ENCODE data around the gene GFAP. TPM values are rescaled to one million over a fixed set of nuclear protein-coding genes. Genes with fewer than 3 reads are reported as not detected.

GFAP gene
- total RNA-seq, 1 donor from 2014 or later: not detected

DNA sequence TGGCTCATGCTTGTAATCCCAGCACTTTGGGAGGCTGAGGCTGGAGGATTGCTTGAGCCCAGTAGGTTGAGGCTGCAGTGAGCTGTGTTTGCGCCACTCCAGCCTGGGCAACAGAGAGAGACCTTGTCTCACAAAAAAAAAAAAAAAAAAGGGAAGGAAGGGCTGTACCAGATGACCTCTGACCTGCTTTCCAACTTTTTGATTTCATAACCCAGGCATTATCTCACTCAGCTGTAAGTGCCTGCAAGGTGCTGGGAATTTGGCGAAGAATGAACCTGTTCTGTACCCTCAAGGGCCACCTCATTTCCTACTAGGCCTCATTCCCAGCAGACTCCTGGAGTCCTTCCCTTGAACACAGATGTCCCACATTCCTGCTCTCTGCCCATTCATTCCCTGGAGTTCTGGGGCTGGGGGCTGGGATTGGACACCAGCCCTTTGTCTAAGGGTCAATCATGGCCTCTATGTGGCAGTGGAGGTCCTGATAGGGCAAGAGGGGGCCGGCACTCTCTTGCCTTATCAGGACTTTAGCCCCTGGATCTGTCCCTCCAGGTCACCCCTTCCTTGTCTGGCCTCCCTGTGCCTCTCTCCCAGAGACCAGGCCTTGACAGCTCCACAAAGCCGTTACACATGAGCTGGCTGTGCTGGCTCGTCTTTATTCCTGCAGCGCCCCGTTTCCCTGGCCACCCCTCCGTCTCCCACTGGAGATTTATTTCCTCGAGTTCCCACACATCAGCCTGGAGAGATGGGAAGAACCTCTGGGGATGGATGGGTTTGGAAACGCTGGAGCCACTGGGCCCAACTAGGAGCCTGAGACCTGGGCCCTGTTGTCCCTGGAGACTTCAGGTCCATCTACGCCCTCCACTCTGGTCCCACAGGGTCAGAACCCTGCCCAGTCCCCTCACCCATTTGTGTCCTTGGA is 821 bp upstream of the GFAP start:
- intact Hi-C loops (cut with micrococcal nuclease): no loop called here

DNA sequence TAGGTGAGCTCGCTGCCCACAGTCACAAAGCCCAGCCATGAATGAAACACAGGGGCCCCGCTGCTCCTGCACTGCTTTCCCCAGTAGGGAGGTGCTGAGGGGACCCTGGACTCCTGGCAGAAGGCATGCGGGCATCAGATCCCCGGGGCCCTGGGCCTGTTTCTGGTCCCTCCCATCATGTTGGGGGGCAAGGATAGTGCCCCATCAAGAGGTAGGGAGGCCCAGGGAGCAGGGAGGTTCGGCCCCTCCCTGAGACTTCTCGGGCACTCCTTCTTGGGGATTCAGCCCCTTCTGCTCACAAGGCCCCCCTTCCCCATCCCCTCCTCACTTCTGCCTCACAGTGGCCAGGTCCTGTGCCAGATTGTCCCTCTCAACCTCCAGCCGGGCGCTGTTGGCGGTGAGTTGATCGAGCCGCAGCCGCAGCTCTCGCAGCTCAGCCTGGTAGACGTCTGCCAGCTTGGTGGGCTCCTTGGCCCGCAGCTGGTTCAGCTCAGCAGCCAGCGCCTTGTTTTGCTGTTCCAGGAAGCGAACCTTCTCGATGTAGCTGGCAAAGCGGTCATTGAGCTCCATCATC is 515 bp downstream of the GFAP start:
- intact Hi-C loops (cut with micrococcal nuclease): no loop called here

DNA sequence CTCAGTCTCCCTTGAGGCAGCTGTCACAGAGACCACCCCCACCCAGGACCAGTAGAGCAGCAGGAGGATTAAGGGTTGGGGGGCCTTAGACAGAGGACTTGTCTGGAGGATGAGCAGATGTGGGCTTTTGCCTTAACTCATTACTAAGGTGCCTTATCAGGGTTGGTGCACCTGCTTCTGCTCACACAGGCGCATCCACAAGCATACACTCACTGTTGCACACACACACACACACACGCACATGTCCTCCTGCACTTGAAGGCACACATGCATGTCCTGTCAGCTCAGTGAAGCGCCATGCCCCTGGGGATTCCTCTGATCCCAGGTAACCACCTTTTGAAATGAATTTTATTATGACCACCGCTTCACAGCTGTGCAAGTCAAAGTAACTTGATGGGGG is 1.2 kb downstream of the GFAP start:
- intact Hi-C loops (cut with micrococcal nuclease): no loop called here

DNA sequence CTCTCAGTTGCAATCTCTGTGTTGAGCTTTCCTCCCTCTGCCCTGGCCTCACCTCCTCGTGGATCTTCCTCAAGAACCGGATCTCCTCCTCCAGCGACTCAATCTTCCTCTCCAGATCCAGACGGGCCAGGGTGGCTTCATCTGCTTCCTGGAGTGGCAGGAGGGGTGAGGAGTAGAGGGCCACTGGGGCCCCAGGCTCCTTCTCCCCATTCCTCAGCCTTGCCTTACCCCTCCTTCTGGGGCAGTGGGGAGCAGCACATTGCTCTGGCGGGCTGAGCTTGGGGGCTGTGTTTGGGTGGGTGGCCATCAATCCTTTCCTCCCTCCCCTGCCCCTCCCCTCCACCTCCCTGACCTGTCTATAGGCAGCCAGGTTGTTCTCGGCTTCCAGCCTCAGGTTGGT is 1.6 kb downstream of the GFAP start:
- intact Hi-C loops (cut with micrococcal nuclease): no loop called here

DNA sequence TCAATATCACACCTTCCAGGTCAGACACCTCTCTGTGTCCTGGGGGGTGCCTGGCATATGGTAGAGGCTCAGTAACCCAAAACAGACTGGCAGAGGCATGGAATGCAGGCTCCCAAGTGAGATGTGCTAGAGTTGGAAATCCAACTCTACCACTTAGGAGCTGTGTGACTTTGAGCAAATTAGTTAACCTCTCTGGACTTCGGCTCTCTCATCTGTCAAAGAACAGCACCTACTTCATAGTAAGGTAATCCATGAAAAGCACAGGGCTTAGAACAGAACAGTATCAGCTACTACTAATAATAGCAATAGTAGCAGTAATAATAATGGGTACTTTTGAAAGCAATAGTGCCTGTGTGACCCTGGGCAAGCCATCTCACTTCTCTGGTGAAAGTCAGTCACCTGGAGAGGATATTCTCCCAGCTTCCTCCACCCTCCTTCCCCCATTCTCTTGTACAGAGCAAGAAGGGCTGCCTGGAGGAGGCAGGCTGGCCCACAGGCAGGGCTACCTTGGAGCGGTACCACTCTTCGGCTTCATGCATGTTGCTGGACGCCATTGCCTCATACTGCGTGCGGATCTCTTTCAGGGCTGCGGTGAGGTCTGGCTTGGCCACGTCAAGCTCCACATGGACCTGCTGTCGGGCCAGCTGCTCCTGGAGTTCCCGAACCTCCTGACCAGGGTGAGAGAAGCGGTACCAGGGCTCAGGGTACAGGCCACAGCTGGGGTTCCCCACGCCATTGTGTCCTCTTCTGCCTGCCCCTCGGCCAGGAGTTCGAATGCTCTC is 2.3 kb downstream of the GFAP start:
- intact Hi-C loops (cut with micrococcal nuclease): no loop called here

DNA sequence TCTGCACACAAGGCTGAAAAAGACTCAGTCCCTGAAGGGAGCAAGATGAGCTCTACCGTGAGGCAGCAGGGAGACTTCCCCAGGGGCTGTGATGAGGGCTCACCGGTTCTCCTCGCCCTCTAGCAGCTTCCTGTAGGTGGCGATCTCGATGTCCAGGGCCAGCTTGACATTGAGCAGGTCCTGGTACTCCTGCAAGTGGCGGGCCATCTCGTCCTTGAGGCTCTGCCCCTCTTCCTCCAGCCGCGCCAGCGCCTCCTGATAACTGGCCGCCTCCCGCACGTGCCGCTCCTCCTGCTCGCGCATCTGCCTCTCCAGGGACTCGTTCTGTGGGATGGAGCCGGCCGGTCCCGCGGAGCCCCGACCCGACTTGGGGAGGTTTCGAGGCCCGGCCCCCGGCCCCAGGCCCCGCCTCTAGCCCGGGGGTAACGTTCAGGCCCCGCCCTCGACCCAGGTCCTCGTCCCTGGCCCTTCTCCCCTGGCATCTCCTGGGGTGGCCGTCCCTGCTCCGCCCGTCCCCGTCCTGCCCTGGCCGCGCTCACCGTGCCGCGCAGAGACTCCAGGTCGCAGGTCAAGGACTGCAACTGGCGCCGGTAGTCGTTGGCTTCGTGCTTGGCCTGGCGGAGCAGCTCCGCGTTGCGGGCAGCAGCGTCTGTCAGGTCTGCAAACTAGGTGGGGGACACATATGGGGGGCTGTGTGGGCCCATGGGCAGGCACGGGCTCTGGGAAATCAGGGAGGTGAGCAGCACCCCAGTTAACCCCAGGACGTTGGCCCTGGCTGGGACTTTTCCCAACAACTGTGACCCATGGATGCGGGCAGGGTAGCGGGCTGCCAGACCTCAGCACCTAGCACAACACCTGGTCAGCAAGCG is 3.9 kb downstream of the GFAP start:
- intact Hi-C loops (cut with micrococcal nuclease): loop anchor here (1.0 kb wide), 4 partner anchors 11 to 188 kb away; partner anchors contain the start of gene C1QL1

DNA sequence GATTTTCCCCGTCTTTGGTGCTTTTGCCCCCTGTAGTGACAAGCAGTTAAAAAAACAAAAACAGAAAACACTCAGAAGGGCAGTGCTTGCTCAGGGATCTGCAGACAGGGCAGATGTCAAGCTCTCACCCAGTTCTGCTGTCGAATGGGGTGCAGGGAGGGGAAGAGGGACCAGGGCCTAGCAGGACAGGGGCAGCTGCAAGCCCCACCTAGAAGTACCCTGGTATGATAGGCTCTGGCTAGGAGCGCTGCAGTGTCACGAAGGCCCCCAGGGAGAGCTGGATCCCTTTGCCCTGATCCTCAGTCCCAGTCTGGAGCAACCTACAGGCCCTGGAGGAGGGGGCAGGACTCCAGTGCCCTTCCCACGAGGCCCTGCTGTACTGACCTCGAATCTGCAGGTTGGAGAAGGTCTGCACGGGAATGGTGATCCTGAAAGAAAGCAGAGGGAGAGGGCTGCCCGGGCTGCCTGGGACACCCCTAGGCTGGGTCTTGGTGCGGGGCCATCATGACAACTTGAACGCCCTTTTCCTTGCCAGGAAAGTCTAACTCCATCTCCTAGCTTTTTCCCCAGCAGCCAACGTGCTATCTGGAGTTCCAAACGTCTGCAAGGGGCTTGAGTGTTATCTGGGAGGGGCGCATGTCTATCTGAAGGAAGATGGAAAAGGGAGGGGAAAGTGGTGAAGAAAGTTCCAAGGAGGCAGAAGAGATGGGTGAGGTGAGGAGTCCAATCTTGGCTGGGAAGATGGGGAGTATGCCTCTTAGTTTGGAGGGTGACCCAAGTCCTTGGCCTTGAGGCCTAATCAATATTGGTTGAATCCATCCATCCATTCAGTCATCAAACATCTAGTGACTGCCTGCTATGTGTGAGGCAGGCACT is 4.8 kb downstream of the GFAP start:
- intact Hi-C loops (cut with micrococcal nuclease): loop anchor here (1.0 kb wide), 4 partner anchors 10 to 189 kb away; partner anchors contain the start of gene C1QL1

DNA sequence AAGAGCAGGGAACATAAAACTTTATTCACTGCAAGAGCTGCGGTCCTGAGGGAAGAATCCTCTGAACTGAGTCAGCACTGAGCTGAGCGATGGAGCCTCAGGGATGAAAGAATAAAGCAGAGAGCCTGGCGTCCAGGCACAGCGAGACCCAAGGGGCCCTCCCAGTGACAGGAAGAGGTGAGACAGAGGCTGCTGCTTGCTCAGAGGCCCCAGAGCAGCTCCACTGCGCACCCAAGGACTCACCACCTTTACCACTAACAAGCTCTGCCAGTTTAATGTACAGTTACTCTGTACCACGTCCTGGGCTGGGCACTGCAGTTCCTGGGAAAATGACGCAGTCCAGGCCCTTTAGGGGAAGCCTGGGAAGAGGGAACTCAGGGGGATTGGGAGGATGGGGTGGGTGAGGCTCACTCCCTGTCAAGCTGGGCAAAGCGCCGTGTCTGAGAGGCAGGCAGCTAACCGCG is 5.6 kb downstream of the GFAP start:
- intact Hi-C loops (cut with micrococcal nuclease): no loop called here

DNA sequence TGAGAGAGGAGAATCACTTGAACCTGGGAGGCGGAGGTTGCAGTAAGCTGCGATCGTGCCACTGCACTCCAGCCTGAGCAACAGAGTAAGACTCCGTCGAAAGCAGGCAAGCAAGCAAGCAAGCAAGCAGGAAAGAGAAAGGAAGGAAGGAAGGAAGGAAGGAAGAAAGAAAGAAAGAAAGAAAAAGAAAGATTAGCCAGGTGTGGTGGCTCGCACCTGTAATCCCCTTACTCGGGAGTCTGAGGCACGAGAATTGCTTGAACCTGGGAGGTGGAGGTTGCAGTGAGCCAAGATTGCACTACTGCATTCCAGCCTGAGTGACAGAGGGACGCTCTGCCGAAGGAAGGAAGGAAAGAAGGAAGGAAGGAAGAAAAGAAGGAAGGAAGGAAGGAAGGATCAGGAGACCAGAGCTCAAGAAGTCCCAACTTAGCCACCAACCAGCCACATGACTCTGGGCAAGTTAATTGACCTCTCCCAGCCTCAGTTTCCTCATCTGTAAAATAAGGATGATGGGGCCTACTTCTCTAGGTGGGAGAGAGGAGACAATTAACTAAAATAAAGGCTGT is 6.5 kb downstream of the GFAP start:
- intact Hi-C loops (cut with micrococcal nuclease): no loop called here

DNA sequence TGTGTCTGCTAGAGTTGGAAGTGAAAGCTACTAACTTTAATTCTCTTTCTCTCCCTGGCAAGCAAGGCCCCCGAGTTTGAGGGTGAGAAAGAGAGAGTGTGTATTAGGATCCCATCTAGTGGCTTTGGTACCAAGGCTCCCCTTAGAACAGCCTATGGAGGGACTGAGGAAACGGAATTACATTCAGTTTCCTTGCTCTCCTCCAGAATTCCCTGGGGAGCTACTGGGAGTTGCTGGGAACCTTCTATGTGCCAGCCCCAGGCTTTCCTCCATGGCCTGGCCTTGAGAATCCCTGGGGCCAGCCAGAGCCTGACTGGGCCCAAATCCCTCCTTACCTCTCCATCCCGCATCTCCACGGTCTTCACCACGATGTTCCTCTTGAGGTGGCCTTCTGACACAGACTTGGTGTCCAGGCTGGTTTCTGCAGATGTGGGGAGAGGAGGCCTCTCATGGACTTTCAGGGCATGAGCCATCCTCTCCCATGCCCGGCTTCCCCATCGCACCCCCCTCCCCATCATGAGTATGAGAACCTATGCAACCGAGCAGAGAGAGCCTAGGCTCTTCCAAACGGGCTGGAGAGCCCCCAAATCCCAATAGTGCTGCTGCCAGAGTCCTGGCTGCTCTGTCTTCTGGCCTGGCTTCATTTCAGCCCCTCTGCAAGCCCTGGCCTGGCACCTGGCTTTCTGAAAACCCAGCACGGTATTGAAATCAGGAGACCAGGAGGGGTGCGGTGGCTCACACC is 7.4 kb downstream of the GFAP start:
- intact Hi-C loops (cut with micrococcal nuclease): no loop called here

DNA sequence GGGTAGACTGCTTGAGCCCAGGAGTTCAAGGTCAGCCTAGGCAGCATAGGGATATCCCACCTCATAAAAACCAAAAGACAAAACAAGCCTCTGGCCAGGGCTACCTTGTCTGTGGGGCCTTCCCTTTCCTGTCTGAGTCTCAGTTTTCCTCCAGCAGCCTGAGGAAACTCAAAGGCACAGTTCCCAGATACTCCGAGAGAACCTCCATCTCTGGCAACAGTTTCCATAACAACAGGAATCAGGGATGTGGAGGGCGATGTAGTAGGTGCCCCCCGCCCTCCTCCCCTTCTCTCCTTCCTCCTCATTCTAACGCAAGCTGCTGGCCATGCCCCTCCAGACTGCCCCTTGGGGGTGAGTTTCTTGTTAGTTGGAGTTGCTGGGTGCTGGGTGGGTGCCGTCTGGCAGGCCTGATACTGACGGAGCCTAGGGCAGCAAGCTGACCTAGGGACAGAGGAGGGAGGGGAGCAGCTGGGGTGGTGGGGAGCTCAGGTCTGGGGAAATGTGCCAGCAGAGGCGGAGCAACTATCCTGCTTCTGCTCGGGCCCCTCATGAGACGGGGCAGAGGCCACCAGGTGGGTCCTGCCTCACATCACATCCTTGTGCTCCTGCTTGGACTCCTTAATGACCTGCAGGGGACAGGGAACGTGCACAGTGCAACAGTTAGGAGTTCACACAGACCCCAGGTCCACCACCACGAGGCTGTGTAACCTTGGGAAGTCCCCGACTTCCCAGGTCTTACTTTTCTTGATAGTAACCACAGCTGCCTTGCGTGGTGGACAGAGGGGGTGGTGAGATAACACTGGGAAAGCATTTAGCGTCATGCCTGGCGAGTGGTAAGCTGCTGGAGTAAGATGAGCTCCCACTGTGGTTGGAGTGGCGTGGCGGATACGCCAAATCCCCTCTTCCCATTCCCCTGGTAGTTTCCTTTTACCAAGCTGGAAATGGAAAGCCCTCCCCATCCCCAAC is 8.3 kb downstream of the GFAP start:
- intact Hi-C loops (cut with micrococcal nuclease): no loop called here

DNA sequence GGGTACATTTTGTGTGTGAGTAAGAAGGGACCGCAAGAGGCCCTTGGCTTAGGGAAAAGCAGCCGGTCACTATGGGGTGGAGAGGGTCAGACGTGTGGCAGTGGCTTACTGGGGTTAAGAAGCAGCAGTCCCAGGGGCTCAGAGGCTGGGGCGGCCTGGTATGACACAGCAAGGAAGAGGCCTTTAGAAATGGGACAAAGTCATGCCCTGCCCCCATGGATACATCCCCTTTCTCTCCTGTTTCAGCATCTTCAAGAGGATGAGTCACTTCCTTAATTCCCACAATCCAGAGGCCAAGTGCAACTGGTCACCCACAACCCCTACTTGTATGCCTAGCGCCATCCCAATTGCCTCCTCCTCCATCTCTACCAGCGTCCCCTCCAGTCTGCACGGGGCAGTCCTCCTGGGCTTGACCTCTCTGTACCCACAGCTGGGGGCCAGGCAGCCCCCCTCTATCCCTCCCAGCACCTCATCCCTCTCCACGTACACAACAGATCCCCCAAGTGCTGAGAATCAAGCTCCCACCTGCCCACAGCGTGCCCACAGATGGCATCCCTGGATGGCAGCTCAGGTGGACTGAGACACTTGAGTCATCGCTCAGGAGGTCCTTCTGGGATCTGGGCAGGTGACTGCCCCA is 9.2 kb downstream of the GFAP start:
- intact Hi-C loops (cut with micrococcal nuclease): no loop called here

DNA sequence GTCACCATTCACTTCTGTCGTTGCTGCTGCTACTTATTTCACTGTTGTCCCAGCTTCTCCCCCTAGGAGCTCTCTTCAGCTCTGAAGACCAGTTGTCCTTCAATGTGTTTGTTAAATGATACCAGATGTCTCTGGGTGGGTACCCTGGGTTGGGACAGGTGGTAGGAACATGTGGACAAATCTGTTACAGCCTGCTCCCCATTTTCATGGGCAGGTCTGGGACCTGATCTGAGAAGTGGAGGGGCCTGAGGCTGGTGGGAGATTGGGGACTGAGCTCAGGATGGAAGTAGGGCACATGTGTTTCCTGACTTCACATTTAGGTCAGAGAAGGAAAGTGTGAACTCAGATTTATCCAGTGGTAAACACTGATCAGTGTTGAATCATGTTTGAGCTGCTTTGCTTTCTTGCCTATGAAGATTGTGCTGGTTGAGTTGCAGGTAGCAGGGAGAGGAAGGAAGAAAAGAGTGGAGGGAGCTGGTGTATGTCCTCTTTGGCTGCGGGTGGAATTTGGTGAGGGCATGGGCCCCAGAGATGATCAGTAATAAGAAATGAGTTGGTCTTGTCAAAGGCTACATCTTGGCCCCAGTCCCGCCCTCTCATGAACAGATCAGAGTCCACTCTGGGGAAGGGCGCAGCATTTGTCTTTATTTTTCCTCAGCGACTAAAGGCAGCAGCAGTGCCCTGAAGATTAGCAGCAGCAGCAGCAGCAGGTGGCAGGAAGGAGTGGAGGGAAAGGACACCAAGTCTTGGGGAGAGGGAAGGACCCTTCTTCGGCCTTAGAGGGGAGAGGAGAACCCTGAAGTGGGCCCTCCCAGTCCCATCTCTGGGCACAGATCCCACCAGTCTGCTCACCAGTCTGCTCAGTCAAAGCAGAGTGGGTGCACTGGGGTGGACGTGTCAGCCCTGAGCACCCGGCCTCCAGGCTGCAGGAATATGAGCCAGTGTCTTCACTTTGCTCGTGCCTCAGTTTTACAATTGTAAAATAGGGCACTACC is 10.0 kb downstream of the GFAP start:
- intact Hi-C loops (cut with micrococcal nuclease): no loop called here

DNA sequence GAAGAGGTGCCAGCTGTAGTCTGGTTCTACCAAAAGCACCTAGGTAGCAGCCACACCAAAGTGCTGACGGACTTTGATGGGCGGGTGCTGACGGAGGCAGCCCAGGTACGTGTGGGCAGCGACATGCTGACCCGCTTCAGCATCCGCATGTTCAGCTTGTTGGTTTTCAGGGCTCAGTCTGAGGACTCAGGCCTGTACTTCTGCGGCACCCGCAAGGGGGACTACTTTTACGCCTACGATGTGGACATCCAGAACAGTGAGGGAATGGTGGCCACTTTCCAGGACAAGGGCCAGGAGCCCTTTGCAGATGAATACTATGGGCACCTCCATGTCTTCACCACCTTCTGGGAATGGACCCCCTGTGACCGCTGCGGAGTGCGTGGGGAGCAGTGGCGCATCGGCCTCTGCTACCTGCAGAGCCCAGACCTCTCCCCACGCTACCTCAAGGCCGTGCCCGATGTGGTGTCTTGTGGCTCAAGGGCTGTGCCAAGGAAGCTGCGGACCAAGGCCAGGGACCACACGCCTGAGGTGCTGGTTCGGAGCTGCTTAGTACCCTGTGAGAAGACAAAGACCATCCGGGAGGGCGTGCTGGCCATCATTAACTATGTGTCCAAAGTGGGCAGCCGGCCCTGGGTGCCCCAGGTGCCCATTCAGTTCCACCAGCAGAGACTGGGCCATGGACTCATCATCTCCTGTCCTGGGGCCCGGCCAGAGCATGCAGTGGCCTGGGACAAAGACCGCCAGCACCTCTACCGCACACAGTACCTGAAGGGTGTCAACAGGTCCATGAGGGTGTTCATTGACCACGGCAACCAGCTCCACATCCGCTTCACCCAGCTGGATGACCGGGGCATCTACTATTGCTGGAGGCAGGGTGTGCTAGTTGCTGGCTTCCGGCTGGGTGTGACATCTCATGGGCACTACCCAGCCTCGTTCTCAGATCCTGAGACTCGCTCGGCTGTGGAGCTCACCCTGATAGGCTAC is 11.0 kb downstream of the GFAP start:
- intact Hi-C loops (cut with micrococcal nuclease): no loop called here

Measured in T-helper 1 cell treated with Interleukin-12 subunit alpha and Interleukin-12 subunit beta and Interleukin-4 antibody, amounts not matched to agents 30 ng/mL and 1 ng/mL, for 36 hours (primary cell).